GM20000 (cell line): ENCODE measurements around the gene DMD.

Experiments used
- DNase-seq: peaks from one replicate; pipeline ENCODE4 v3.0.0; 2012; ENCODE audit warnings: low spot score
- TF ChIP-seq, protein P1 (sequence below): IDR thresholded peaks from 2 replicates; pipeline ENCODE4 v1.5.1; 2012; ENCODE audit warnings: mild to moderate bottlenecking, control low read depth; ENCODE audit errors: extremely low read depth, missing control alignments

DMD gene

GRCh38 chrX:32572644-32573043 lies 638.7 kb downstream of the DMD start:
- DNase-seq = no peak
- TF ChIP-seq, protein P1, sequence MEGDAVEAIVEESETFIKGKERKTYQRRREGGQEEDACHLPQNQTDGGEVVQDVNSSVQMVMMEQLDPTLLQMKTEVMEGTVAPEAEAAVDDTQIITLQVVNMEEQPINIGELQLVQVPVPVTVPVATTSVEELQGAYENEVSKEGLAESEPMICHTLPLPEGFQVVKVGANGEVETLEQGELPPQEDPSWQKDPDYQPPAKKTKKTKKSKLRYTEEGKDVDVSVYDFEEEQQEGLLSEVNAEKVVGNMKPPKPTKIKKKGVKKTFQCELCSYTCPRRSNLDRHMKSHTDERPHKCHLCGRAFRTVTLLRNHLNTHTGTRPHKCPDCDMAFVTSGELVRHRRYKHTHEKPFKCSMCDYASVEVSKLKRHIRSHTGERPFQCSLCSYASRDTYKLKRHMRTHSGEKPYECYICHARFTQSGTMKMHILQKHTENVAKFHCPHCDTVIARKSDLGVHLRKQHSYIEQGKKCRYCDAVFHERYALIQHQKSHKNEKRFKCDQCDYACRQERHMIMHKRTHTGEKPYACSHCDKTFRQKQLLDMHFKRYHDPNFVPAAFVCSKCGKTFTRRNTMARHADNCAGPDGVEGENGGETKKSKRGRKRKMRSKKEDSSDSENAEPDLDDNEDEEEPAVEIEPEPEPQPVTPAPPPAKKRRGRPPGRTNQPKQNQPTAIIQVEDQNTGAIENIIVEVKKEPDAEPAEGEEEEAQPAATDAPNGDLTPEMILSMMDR = no peak

DNA sequence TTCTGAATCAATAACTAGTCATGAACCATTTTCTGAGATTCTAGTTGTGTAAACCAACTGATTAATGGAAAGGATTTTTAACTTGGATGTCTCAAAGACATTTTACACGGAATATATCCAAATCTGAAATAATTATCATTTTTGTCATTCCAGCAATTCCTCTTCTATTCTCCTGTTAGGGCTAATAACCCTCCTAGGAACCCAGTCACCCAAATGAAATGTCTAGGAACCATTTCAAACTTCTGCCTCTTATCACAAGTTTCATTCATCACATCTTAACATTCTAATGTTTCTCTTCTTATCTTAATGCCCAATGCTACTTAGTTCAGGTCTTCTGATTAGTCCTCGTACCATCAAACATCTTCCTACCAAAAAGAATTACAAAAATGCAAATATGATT lies 639.8 kb downstream of the DMD start:
- DNase-seq = no peak
- TF ChIP-seq, protein P1 = no peak

DNA sequence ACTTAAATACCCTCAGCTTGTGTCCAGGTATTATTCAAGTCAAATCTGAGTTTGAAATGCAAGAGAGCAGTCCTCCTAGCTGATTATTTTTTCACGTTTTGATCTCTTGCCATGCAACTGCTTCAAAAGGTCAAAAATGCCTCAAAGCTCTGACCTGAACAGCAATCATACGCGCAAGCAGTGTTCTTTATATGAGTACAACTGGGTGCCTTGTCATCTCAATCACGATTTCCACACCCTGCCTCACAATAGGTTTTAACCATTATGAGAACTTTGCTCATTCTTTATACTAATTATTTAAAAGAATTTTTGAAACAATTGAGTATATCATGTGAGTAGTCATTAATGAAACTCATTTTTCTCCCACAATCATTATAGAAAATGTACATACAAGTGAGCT lies 649.1 kb downstream of the DMD start:
- no peak for DNase-seq
- TF ChIP-seq, protein P1 = no peak

DNA sequence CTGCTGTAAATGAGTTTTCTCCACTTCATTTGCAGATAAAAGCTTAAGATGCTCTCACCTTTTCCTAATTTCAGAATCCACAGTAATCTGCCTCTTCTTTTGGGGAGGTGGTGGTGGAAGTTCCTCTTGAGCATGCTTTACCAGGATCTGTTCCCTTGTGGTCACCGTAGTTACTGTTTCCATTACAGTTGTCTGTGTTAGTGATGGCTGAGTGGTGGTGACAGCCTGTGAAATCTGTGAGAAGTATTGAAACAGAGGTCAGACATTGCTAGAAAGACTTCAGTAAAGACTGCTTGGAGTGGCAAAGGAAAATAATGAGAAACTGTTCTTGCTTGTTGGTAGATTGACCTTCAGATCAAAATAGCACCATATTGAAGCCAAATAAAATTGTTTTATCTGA lies 666.2 kb downstream of the DMD start:
- TF ChIP-seq, protein P1 = no peak
- no peak for DNase-seq

GRCh38 chrX:32538554-32538953 lies 672.8 kb downstream of the DMD start:
- DNase-seq = no peak
- TF ChIP-seq, protein P1 = no peak

GRCh38 chrX:32533848-32534247 lies 677.5 kb downstream of the DMD start:
- no peak for DNase-seq
- TF ChIP-seq, protein P1 = no peak

DNA sequence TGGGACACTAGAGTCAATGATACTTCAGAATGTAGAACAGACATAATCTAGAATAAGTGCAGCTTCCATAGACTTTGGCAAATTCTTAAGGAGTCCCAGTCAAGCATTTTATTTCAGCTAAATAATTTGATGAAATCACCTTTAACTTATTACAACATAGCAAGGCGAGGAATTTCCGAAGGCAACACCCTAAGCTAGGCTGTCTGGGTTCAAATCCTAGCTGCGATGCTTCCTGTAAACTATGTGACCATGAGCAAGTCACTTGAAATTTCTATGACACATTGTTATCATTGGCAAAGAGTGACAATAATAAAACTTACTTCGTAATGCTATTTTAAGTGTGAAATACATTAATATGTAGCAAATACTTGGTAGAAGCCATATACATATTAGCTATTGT lies 679.1 kb downstream of the DMD start:
- no peak for DNase-seq
- TF ChIP-seq, protein P1 = no peak
